GM18499 (cell line): Measurements from ENCODE around the gene ANGPTL8.

ENCODE experiments used
- ATAC-seq: cut with Tn5 transposase; IDR thresholded peaks from one replicate; pipeline ENCODE4 v1.9.1; 2021; ENCODE audit warnings: moderate number of reproducible peaks; ENCODE audit not compliant: insufficient read depth, unreplicated experiment

The ANGPTL8 gene

DNA sequence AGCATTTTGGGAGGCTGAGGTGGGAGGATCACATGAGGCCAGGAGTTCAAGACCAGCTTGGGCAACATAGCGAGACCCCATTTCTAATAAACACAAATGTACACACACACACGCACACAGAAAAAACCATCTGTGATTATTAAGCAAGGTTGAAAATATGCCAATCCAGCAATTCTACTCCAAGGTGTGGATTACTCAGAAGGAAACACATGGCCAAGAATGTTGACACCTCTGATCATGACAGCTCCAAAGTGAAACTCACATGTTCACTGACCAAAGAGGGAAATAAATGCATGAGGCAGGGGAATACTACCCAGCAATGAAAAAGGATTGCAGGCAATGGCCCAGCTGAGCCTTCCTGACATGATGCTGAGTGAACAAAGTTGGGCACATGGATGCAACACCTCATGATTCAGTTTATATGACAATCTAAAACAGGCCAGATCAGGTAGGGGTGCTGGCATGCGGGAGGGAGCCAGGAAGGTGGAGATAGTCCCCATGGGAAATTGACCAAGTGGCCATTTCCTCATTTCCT, 18.5 kb downstream of the ANGPTL8 start:
- ATAC-seq, result no peak

DNA sequence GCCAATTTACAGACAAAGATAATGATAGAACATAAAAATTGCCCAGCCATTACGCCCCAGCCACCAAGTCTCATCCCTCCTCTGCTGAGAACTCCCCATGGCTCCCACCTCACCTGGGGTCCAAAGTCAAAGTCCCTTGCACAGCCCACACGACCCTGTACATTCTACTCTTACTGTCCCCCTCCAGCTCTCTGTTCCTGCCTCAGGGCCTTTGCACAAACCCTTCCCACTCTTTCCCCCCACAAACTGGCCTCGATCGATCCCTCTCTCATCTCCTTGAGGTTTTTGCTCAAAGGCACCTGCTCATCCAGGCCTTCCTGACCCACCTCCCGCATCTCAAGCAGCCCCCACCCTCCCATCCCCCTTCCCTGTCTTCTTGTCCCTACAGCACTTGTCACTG, 21.6 kb downstream of the ANGPTL8 start:
- ATAC-seq, result no peak

DNA sequence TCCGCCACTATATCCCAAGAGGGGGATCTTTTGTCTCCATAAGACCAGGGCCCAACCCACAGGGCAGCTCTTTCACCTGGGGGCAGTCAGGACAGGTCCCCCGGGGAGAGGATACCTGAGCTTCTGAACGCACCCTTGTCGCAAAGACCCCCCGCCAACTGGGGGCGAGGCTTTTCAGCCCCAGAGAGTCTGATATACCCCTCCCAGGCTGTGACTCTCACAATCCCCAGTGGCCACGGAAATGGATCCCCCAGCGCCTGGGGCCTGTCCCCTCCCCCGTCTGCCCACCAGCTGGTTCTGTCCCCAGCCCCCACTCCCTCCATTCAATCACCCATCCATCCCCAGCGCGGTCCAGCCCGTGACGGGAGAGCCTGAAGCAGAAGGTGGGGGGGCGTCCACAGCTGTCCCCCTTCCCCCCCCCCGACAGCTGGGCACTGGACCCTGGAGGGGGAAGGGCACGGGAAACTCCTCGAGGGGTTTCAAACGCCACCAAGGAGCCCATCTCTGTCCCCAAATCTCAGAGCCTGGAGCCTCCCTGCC, 22.1 kb downstream of the ANGPTL8 start:
- ATAC-seq, result no peak

DNA sequence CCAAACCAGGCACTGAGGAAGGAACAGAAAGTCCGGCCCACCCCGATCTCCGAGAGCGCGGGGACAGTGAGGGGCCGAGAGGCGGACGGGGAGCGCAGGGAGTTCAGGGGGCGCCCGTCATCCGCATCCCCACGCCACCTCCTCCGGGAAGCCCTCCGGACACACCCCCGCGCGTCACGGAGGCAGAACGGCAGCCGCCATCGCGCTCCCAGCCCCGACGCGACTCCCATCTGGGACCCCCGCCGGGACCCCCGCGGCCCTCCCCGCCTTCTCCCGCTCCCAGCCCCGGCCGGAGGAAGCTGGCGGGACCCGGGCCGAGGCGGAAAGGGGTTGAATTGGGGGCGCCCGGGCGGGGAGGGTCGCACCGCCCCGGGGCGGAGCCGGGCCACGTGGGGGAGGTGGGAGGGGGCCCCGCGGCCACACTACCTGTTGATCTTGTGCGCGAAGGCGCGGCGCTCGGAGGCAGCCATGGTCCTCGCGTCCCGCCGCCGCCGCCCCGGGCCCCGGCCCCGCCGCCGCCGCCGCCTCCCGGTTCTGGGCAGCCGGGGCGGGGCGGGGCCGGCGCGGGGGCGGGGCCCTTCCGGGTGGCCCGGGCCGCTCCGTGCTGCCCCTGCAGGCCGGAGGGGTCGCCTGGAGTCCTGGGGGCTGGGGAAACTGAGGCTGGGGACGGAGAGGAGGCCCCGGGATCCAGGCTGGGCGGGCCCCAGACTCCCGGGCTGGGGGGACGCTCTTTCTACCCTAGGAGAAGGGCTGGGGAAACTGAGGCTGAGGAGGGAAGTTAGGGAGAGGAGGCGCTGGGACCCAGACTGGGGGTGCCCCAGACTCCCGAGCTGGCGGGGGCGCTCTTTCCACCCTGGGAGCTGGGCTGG, 22.8 kb downstream of the ANGPTL8 start, which contains the start of gene DOCK6:
Gene DOCK6 (minus strand): TSS at position 554 of the 869 bp plus-strand sequence. CDS start 84 bp downstream, at position 470.
- ATAC-seq, result no peak

DNA sequence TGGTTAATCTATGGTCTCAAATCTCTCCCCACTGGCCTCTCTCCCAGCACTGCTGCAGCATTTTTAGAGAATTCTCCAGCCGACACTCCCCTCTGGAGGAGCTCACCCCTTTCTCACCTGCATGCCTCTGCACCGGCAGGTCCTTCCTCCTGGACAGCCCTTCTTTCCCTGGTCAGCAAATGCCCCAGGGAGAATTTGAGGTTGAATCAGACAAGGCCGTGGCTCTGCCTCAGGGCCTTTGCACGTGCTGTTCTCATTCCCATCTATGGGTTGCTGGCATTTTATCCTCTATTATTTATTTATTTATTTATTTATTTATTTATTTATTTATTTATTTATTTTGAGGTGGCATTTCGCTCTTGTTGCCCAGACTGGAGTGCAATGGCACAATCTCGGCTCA, 24.3 kb downstream of the ANGPTL8 start:
- ATAC-seq, result no peak

DNA sequence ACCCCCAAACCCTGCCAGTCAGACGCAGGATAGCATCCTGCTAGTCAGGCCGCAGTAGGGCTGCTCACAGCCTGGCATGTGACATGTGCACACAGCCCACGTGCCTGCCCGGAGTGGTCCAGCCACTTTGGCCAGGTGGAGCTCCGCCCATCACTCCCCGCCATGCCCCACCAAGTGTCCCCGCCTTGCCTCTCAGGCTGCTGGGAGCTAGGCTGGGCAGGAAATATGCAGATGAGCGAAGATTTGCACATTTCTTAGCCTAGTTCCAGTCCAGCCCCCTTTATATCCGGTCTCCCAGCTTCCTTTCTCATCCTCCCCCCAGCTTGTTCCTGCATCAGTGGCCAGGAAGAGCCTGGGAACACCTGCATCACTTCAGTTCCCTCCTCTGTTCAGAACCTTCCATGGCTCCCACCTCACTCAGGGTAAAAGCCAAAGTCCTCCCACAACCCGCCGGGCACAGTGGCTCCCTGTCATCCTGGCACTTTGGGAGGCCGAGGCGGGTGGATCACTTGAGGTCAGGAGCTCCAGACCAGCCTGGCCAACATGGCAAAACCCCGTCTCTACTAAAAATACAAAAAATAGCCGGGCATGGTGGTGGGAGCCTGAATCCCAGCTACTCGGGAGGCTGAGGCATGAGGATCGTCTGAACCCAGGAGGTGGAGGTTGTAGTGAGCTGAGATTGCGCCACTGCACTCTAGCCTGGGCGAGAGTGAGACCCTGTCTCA, 25.2 kb downstream of the ANGPTL8 start:
- no peak for ATAC-seq

DNA sequence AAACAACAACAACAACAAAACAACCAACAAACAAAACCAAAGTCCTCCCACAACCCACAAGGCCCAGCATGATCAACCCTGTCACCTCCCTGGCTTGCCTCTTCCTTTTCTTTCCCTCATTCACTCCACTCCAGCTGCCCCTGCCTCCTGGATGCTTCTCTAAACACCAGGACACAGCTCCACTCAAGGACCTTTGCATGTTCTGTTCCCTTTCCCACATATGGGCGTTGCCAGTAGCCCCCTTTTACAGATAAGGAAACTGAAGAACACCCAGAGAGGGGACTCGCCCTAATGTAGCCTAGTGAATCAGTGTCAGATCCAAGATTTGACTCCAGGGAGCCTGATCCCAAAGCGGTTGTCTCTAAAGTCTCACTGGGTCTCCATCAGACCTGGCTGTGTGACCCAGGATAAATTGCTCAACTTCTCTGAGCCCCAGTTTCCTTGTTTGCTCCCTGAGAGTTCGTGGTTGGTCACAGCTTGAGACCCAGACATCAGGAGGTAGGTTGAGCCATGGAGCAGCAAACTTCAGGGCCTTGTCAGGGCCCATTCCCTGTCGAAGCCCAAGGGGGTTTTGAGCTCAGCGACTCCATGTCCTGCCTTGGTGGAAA, 25.9 kb downstream of the ANGPTL8 start:
- ATAC-seq, result no peak

DNA sequence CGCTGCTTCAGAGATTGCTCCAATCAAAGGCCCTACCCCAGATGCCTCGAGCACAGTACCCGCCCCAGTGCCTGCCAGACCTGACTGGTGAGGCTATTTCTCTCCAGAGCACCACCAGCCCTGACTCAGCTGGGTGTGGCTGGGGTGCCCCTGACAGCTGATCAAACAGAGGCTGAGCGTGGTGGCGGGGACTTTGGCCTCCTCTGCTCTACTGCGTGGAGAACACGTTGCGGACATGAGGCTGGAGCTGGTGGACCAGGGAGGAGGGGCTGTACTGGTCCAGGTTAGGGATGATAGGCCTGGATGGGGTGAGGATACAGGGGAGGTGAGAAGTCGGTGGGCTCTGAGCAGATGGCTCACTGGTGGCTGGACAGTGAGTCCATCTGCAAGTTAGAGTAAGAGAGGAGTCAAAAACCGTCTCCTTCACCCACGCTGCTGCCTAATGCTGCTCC, 26.4 kb downstream of the ANGPTL8 start:
- ATAC-seq, result no peak

DNA sequence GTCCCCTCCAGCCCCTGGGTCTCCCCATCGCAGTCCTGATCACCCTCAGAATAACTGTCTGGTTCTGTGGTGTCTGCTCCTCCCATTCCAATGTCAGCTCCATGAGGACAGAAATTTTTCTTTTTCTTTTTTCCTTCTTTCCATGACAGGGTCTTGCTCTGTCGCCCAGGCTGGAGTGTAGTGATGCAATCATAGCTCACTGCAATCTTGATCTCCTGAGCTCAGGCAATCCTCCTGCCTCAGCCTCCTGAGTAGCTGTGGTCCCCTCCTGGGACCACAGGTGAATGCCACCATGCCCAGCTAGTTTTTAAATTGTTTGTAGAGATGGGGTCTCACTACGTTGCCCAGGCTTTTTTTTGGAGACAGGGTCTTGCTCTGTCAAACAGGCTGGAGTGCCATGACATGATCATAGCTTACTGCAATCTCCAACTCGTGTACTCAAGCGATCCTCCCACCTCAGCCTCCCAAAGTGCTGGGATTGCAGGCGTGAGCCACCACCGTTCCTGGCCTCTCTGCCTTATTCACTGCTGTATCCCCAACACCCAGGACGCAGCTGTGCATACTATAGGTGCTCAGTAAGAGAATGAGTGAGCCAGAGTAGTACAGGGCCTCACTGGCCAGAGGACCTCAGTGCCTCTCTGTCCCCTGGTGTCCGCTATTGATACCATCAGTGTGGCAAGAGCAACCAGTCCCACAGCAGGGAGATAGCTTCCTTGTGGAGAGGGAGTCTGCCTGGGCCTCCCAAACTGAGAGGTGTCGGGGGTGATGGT, 28.1 kb downstream of the ANGPTL8 start:
- ATAC-seq, result no peak

DNA sequence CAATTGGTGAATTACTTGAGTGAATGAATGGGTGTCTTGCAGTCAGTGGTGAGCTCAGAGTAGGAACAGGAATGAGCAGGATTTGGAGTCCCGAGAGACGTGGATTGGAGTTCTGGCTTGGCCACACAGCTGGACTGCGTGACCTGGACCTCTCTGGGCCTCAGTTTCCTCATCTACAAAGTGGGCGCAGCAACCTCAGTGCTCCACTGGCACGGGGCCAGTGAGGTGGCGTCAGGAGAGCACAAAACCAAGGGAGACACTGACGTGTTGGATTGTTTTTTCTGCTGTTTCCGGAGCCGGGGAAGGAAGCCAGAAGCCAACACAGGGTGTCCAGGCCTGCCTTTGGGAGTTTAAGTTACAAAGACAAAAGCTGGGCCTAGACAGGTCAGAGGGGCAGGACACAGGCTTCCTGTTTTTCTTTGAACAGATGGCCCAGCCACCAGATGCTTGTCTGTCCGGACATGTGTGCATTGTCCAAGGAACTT, 29.4 kb downstream of the ANGPTL8 start:
- ATAC-seq, result no peak

DNA sequence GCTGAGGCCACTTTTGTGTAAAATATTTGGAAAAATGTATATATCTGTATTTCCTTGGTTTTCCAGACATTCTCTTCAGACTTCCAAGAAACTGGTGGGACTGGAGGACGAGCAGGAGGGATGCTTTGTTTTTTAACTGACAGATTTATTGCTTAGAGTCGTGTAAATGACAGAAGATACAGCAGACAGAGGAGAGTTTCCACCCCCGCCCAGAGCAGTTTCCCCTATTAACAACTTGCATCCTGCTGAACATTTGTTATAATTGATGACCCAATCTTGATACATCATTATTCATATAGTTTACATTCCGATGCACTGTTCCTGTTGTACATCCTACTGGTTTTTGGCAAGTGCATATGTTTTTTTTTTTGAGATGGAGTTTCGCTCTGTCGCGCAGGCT, 30.0 kb downstream of the ANGPTL8 start:
- ATAC-seq, result no peak

DNA sequence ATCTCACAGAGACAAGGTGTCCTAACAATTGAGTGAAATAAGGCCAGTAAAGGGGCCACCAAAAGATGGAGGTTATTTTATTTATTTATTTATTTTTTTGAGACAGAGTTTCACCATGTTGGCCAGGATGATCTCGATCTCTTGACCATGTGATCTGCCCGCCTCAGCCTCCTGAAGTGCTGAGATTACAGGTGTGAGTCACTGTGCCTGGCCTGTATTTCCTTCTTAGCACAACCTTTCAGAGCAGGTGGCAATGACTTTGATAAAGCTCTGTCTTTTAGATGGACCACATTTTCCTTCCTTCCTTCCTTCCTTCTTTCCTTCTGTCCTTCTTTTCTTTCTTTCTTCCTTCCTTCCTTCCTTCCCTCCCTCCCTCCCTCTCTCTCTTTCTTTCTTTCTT, 33.9 kb downstream of the ANGPTL8 start:
- ATAC-seq, result no peak

DNA sequence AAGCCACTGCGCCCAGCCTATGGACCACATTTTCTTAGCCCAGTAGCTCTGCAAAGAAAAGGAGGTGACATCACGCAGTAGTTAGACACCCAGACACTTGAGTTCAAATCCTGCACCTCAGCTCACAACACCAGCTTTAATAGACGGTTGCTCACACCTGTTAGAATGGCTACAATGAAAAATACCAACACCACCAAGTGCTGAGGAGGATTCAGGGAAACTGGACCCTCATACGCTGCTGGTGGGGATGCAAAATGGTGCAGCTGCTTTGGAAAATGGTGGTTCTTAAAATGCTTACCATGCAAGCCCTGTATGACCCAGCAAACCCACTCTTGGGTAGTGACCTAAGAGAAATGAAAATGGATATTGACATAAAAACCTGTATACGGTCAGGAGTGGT, 34.6 kb downstream of the ANGPTL8 start:
- ATAC-seq, result no peak

DNA sequence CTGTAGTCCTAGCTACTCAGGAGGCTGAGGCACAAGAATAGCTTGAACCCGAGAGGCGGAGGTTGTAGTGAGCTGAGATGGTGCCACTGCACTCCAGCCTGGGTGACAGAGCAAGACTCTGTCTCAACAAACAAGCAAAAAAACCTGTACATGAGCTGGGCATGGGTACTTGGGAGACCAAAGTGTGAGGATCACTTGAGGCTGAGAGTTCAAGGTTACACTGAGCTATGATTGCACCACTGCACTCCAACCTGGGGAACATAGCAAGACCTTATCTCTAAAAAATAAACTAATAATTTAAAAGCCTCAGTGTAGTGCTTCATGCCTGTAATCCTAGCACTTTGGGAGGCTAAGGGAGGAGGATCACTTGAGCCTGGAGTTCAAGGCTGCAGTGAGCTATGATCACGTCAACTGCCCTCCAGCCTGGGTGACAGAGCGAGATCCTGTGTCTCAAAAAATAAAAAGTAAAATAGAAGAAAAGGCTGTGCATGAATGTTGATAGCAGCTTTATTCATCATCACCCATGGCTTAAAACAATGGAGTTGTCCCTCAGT, 35.2 kb downstream of the ANGPTL8 start:
- no peak for ATAC-seq

DNA sequence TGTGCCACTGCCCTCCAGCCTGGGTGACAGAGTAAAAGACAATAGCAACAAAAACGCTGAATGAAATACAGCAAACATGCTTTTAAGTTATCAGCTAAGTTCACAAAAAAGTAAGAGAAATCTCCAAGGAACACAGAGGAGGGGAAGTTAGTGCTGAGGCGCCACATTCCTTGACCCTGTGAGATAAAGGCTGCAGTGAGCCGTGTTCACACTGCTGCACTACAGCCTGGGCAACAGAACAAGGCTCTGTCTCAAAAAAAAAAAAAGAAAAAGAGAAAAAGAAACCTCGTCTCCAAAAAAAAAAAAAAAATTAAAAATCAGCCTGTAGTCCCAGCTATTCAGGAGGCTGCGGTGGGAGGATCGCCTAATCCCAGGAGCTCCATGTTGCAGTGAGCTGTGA, 39.3 kb downstream of the ANGPTL8 start:
- no peak for ATAC-seq

DNA sequence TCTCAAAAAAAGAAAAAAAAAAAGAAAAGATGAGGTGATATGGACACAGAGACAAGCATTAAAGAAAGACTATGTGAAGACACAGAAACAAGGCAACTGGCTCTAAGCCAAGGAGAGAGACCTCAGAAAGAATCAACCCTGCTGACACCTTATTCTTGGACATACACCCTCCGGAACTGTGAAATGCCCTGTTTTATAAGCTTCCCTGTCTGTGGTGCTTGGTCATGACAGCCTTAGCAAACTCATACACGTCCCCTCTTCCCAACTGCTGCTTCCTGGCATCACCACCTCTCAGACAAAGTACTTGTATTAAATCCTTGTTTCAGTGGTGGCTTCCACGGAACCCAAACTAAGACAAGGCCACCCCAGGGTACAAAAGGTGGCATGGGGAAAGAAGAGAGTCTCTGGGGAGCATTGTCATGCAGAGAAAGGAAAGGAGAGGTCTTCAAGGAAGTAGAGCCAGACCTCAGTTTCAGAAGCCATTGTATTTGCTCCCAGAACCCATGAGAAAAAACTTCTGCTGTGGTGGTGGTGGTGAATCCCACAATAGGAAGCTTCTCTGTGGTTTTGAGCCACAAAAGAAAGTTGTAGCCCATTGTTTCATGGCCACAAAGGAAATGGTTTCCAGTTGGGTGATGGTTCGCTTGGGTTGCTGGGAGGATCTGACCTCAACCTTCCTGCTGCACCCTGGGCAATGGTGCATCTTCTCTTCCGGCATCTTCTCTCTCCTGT, 40.3 kb downstream of the ANGPTL8 start:
- ATAC-seq, result no peak

DNA sequence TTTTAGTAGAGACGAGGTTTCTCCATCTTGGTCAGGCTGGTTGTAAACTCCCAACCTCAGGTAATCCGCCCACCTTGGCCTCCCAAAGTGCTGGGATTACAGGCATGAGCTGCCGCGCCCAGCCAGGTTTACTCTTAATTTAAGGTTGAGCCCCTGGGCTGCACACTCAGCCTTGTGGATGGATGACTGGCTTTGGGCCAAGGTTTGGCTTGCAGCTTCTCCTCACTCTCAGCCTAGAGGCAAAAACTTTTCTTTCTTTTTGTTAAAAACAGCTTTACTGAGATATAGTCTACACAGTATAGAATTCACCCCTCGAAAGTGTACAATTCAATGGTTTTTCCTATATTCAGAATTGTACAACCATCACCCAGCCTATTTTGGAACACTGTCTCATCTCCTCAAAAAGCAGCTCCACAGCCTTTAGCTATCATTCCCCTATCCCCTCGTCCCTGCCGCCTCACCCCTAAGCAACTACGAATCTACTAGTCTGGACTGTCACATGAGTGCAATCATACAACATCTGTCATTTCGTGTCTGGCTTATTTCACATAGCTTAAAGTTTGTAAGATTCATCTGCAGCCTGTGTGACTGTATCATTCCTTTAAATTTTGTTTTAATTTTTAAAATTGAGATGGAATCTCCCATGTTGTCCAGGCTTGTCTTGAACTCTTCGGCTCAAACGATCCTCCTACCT, 42.1 kb downstream of the ANGPTL8 start:
- ATAC-seq, result no peak

DNA sequence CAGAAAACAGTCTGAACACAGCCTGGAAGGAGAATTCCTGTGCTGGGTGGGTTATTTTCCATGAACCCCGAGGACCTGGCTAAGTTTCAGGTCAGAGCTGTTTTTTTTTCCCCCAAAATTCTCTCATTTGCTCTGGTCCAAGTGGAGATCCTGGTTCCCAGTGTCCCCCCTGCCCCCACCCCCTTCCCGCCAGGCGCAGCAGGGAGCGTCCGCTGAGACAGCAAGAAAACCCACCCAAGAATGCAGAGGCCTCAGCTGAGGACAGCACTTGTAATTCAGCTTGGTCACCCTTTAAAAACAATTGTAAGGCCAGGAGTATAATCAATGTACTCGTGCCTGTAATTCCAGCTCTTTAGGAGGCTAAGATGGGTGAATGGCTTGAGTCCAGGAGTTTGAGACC, 45.1 kb downstream of the ANGPTL8 start:
- ATAC-seq, result no peak
